LNCaP clone FGC (cell line): ENCODE data around the gene ZSWIM5.

Experiments used
- DNase-seq: peaks from one replicate; pipeline ENCODE4 v3.0.0-alpha.2; 2011; ENCODE audit warnings: low read depth
- H3K4me3 ChIP-seq: 2 replicates; pipeline ENCODE4 v1.5.1; 2011; ENCODE audit warnings: mild to moderate bottlenecking, low read depth, low read length, control low read depth
- CTCF ChIP-seq: IDR thresholded peaks from 2 replicates; pipeline ENCODE4 v1.5.1; 2012; ENCODE audit warnings: mild to moderate bottlenecking; ENCODE audit not compliant: control insufficient read depth, insufficient read depth; ENCODE audit errors: extremely low read depth

ZSWIM5 gene

DNA sequence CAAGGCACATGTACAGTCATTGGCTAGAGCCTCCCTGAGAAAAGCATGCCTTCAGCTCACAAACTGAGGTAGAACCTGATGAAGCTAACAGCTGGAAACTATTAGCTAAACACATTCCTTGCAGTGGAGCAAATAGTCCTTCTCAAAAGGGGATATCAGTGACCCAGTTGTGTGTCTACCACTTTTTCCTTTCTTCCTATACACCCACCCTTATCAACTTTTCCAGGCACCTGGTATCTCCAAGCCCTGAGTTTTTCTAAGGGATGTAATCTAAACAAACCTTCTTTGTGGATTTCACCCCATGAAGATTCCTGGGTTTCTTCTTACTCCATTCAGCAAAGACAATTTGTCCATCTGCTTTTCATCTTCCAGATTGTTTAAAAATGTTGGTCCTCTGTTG, 10.5 kb upstream of the ZSWIM5 start:
- TF ChIP-seq CTCF = no peak
- no peak overlapping the region for H3K4me3 ChIP-seq
- DNase-seq = no peak

- TF ChIP-seq CTCF = no peak
- no peak for DNase-seq
- no peak overlapping the region for H3K4me3 ChIP-seq
These were observed 9.8 kb upstream of the ZSWIM5 start for GRCh38 chr1:45216200-45216541.

DNA sequence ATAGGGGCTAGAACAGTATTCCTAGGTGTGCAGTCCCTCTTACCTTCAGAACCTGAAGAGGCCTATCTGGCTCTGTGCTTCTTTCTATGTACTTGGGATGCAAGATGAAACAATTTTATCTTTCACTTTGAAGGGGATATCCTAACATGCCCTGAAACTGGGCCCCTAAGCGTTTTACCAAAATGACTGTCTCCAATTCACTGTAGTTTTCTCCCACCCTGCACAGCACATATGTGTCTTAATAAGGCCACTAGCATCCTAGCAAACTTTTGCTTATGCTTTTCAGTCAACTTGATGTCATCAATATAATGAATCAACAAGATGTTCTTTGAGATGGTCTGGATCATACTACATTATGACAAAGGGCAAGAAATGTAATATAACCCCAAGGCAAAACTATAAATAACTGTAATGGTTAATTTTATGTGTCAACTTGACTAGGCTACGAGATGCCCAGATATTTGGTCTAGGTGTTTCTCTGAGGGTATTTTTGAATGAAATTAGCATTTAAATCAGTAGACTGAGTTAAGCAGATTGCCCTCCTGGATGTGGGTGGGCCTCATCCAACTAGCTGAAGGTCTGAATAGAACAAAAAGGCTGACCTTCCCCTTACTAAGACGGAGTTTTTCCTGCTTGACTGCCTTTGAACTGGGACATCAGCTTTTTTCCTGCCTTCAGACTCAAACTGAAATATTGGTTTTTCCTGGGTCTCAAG, 9.2 kb upstream of the ZSWIM5 start:
- no peak for TF ChIP-seq CTCF
- DNase-seq = no peak
- no peak overlapping the region for H3K4me3 ChIP-seq

DNA sequence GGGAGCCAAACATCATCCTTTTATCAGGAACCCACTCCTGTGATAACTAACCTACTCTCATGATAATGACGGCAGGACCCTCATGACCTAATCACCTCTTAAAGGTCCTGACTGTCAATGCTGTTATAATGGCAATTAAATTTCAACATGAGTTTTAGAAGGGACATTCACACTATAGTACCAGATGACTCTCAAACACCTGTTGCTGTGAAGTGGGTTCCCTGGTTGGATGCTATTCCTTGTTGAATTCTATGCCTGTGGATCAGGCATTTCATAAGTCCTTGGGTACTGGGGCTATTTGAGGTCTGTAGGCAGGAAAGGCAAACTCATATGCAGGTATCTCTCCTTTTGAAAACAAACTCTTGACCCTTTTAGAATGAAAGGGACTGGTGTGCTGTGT, 7.5 kb upstream of the ZSWIM5 start:
- no peak for DNase-seq
- no peak overlapping the region for H3K4me3 ChIP-seq
- TF ChIP-seq CTCF = no peak

- no peak for DNase-seq
- H3K4me3 ChIP-seq = no peak overlapping the region
- no peak for TF ChIP-seq CTCF
These were observed 4.7 kb upstream of the ZSWIM5 start for GRCh38 chr1:45211076-45211475.

DNA sequence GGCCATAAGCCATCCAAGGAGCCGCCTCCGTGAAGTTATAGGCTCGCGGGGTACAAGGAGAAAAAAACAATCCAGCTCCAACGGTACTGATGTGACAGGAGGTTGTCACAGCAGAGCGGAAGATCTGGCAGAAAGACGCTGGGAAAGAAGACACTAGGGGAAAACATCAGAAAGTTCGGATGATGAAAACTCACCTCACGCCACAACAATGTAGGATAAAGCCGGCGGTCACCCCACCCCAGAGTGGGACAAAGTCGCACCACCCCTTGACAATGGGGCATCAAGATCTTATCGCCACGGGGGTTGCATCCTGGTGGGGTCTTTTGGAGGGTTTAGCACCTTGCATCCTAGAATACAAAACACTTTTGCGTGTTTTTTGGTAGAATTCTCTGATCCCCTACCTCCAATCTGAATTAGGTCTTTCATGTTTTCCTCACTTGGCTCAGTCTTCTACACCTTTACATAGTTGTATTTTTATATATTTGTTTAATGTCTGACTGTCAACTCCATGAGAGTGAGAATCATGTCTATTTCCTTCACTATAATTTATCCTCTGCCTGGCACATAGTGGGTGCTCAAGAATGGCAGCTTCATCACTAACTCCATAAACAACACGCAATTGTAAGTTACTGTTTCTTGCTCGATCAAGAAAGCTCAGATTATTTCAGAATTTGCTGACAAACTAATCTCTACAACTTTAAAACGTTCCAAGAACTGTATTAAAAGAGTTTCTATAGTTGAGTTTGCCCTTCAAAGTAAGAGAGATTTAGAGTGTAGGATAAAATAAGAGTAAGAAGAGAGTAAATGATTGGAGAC, 611 bp upstream of the ZSWIM5 start:
- DNase-seq = no peak
- TF ChIP-seq CTCF = no peak
- peak overlapping the region; percentile 66 for H3K4me3 ChIP-seq
